AG10803 (cell line): Measurements from ENCODE around the gene PCYT1A.

Experiments used
- DNase-seq: peaks from one replicate; pipeline ENCODE4 v3.0.0; 2010; ENCODE audit warnings: low read depth
- H3K4me3 ChIP-seq: 2 replicates; pipeline ENCODE4 v1.5.1; 2011; ENCODE audit warnings: mild to moderate bottlenecking, low read length, control low read depth
- TF ChIP-seq, protein P1 (sequence below): conservative IDR thresholded peaks from 2 replicates; pipeline ENCODE4 v1.5.1; 2011; ENCODE audit warnings: mild to moderate bottlenecking, low read length, control low read depth, inconsistent platforms

PCYT1A gene

DNA sequence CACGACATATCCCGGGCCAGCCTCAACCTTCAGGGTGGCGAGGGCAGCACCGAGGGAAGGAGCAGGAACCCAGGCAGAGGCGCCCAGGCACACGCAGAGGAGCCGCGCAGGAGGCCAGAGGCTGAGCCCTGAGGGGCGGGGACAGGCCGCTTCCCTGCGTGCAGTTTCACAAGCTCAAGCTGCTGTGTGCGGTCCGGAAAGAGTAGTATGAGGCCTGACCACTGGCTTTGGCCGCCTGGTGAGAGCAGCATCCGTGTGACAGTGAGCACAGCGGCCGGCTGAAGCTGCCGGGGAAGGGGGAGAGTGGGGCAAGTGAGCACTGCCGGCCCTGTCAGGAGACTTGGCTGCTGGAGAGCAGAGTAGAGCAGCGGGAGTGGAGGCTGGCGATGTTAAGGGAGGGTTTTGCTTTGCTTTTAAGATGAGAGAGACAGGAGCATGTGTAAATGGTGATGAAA lies 85.0 kb downstream of the PCYT1A start:
- H3K4me3 ChIP-seq: no peak overlapping the region
- peak; percentile 48 for DNase-seq
- TF ChIP-seq, protein P1, sequence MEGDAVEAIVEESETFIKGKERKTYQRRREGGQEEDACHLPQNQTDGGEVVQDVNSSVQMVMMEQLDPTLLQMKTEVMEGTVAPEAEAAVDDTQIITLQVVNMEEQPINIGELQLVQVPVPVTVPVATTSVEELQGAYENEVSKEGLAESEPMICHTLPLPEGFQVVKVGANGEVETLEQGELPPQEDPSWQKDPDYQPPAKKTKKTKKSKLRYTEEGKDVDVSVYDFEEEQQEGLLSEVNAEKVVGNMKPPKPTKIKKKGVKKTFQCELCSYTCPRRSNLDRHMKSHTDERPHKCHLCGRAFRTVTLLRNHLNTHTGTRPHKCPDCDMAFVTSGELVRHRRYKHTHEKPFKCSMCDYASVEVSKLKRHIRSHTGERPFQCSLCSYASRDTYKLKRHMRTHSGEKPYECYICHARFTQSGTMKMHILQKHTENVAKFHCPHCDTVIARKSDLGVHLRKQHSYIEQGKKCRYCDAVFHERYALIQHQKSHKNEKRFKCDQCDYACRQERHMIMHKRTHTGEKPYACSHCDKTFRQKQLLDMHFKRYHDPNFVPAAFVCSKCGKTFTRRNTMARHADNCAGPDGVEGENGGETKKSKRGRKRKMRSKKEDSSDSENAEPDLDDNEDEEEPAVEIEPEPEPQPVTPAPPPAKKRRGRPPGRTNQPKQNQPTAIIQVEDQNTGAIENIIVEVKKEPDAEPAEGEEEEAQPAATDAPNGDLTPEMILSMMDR: no peak

- DNase-seq: no peak
- H3K4me3 ChIP-seq: no peak overlapping the region
- TF ChIP-seq, protein P1: peak; percentile 15; the same call in 1 of the 2 replicates
These were observed 88.5 kb downstream of the PCYT1A start for GRCh38 chr3:196198771-196199753.

- TF ChIP-seq, protein P1: no peak
- no peak for DNase-seq
- H3K4me3 ChIP-seq: no peak overlapping the region
These were observed 89.3 kb downstream of the PCYT1A start for GRCh38 chr3:196198081-196198675.

DNA sequence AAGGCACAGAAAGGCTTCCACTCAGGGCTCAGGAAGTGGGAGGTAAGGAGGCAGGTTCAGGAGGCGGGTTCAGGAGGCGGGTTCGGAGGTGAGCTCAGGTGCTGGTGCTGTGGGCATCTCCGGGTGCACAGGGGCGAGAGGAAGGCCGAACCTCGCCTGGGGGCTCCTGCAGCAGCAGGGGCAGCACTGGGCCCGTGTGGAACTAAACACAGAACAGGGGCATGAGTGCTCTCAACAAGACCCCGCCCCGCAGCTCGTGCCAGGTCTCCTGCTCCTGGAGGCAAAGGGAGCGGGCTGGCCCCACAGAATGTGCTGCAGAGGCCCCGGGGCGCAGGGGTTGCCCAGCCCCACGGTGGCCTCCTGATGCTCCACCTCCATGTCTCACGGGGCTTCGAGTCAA lies 90.0 kb downstream of the PCYT1A start:
- DNase-seq: no peak
- TF ChIP-seq, protein P1: no peak
- no peak overlapping the region for H3K4me3 ChIP-seq

DNA sequence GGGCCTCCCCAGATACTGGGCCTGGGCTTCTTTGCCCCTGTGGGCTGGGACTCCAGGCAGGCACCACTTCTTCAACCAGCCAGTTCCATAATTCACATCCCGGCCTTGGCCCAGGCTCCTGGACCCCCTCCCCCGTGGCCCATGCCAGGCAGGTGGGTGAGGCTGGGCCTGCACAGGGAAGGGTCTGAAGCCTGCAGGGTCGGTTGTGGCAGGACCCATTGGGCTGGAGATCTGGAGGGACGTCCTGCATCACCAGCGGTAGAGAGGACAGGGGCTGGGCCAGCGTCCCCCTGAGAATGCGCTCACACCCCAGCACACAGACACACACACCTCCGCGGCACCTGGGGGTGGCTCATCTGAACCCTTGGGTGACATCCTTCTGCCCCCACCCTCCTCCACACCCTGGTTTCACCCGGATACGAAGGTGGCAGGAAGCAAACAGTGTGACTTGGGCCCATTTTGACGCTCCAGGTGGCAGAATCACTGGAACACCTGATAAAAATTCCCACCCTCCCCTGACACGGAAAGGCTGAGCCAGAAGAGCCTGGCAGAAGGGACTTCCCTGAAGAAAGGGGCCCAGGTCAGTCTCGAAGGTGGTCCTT lies 91.8 kb downstream of the PCYT1A start:
- no peak for DNase-seq
- H3K4me3 ChIP-seq: no peak overlapping the region
- TF ChIP-seq, protein P1: no peak

DNA sequence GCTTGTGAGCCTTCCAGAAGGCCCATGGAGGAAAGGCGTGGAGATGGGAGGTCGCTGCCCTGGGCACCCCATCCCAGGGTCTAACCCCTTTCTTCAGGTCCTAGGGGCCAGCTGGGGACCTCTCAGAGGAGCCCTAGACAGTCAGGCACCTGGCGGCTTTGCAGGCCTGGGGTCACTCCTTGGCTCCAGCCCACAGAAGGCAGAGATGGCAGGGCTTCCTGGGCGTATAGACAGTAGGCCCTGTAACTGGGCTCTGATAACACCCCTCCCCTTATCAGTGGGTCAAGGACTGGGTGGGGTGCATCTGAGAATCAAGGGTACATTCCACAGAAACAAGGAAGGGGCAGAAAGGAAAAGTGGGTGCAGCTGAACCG lies 93.0 kb downstream of the PCYT1A start:
- H3K4me3 ChIP-seq: no peak overlapping the region
- TF ChIP-seq, protein P1: no peak

More for the DNA sequence above, 93.0 kb downstream of the PCYT1A start:
- DNase-seq: no peak
